ENCODE results near the gene AMN.

AMN gene

DNA sequence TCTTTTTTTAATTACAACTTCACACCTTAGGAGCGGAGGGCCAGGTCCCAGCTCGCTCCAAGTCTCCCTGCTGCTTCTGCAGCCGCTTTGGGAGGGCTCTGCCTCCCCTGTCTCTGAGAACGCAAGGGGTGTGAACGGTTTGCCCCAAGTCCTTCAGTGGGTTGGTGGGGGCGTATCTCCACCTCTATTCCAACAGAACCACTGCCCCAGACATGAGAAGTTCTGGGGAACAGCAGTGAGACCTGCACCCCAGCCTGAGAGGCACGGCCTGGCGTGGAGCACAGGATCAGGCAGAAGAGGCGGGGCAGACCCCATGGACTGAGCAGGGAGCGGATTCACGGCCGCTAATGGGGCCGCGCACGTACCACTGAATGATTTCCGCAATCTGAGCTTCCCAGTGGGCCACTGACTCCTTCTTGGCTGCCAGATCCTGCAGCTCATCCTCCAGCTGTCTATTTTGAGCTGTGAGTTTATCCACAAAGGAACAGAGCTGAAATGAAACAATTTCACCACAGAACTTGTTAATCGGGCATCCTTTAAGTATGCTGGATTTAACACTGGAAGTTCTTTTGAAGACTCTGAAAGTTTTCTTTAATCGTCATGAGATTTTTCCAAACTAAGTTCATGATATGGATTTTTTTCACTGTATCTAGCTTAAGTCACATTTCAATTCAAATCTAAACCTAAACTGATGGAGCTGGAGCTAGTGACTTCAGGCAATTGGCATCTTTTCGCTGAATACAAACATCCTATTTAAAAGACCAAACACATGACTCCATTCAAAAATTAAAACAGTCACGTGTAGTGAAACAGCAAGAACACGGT is 44.4 kb downstream of the AMN start:
- DNase-seq (ENCODE audit: low spot score) = no peak

DNA sequence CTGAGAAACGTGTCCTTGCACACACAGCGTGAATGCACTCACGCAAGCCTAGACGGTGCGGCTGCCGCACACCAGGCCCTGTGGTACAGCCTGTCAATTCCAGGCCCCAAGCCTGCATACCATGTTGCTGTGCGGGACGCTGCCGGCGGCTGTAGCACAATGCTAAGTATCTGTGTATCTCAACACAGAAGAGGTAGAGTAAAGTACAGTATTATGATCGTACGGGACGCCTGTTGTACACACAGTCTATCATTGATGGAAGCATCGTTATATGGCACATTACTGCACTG is 45.0 kb downstream of the AMN start:
- DNase-seq (ENCODE audit: low spot score) = no peak

DNA sequence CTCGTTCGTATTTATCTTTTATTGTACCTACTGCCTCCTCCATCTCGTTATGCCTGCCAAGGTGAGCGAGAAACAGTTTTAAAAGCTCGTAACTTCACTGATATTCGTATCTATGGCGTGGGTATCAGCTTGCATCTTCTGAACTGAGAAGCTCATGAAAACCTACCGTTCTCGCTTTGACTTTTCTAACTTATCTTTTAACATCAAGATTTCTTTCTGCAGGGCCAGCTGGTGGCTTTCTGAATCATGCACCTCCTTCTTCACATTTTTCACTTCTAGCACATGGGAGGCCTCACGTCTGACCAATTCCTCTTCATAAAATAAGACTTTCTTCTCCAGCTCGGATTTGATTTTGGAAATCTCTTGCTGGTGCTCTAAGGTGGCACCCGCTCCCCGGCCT is 45.8 kb downstream of the AMN start:
- DNase-seq (ENCODE audit: low spot score) = no peak

DNA sequence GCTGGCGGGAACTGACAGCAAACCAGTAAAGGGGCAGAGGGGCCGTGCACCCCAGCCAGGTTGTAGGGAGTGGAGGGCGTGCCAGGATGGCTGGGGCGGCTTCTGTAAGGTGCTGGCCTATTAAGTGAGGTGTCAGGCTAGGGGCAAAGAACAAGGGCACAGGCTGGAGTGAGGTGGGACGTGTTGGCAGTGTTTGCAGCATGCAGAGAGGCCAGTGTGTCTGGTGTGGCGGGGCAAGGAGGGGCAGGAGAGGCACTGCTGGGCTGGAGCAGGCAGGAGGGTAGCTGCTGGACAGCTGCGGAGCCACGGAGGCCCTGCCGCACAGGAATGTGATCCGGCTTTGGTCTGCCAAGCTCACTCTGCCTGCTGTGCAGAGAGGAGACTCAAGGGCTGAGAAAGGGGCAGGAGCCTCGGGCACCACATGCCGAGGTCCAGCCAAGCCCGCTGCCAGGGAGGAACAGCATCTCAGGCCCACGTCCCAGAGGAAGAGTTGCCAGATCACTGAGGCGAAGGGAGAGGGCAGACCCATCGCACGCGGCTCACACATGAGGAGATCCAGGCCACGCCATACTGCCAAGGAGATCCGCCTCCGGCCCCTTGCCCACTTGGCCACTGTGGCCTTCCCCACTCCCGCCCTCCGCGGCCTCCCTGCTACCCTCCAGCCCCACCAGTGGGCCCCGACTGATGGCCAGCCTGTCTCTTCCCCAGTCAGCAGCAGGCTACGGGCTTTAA is 46.8 kb downstream of the AMN start:
- no peak for DNase-seq (ENCODE audit: low spot score)

DNA sequence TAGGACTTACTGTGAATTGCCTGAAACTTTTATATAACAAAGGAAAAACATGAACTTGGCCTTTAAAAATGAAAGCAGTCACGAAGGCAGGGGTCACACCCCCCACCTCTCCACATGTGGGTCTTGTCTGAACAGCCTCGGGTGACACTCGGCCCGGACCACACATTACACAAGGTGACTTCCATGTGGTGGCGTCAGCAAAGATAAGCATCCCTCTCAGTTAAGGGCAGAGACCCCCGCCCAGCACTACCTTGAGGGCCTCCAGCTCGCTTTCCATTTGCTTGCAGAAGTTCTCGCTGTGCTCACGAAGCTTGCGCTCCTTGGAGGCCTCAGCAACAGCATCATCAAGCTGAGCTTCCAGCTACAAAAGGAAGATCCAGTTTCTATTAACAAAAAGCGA is 47.4 kb downstream of the AMN start:
- DNase-seq (ENCODE audit: low spot score) = no peak

DNA sequence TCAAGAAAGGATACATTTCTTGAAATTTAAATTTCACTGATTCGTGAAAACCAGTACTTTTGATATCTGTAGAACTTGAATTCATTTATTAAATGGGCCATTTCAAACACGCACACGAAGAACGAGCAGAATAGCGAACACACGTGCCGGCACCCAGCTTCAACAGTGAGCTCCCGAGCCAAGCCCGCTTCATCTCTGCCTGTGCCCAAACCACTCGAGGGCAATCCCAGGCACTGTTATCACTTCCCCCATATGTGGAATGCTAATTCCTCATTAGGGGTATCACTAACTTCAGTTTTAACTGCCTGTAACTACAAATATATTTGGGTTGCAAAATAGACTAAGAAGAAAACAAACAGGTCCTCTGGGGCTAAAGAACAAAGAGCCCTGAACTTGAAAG is 48.0 kb downstream of the AMN start:
- no peak for DNase-seq (ENCODE audit: low spot score)

DNA sequence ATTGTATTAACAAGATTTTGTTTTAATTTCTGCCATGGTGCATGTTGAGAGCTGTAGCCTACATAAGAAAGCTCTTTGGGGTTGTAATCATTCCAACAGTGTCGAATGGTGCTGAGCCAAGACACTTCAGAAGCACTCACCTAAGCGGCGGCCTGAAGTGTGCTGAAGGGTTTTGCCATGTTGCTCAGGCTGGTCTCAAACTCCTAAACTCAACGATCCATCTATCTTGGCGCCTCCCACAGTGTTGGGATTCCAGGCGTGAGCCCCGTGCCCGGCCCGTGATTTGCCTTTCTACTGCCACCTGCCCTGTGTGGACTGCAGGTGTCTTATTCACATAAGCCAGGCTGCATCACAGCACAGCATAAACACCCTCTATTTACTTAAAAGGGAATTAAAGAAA is 48.9 kb downstream of the AMN start:
- no peak for DNase-seq (ENCODE audit: low spot score)

DNA sequence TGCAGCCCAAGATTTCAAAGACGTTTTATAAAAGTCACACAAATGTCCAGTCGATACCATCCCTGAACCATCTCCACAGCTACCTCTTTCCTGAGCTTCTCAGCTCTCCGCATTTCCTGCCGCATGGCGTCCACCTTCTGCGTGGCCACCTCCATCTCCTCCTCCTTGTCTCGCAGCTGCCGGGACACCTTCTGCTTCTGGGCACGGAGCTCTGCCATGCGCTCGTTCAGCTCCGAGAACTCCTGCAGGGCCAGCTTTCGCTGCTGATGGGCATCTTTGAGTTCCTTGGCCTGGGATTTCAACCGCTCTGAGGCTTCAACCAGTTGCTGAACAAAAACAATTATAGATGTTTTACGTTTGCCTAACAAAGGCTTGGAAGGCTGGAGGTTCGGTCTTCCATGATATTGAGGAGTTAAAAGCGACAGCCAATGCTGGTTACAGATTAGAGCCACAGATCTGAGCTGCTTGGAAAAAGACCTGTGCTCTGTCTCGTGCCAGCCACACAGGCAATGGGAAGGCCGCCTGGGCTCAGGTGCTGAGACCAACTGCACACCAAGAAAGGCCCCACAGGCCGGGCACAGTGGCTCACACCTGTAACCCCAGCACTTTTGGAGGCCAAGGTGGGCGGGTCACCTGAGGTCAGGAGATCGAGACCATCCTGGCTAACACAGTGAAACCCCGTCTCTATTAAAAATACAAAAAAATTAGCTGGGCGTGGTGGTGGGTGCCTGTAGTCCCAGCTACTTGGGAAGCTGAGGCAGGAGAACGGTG is 49.6 kb downstream of the AMN start:
- no peak for DNase-seq (ENCODE audit: low spot score)

DNA sequence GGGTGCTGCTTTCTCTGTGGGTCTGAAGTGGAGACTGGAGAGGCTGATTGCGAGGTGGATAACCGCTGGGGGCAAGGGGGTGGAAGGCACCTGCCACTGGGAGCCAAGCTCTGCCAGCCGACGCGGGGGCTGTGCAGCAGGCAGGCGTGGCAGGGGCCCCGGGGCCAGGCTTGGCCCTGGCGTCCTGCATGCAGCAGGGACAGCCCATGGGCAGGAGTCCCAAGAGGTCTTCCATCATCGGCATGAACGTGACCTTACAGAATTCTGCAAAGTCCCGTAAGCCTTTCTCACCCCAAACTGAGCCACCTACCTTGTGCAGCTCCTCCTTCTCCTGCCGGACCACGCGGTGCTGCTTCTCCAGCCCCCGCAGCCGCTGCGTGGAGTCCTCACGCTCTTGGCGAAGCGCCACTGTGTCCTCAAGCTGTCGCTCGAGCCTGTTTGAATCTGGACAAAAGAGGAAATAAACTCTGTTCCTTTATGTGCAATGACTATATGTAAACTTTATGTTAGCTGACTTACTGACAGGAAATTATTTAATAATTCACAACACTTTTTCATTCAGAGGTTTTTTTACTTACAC is 51.3 kb downstream of the AMN start:
- no peak for DNase-seq (ENCODE audit: low spot score)

DNA sequence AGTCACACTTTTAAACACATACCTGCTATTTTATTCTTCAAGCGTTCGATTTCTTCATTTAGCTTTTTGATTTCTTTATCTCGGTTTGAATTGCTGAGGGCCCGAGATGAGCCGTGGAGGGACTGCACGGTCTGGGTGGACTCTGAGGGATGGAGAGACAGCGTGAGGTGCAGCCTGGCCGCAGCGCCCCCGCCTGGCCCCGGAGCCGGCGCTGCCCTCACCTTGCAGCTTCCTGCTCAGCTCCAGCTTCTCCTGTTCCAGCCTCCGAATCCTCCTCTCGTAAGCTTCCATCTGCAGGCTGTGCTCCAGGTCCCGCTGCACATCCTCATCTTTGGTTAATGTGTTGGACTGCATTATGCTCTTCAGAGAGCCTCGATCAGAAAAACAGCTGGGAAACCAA is 53.2 kb downstream of the AMN start:
- DNase-seq (ENCODE audit: low spot score) = no peak

DNA sequence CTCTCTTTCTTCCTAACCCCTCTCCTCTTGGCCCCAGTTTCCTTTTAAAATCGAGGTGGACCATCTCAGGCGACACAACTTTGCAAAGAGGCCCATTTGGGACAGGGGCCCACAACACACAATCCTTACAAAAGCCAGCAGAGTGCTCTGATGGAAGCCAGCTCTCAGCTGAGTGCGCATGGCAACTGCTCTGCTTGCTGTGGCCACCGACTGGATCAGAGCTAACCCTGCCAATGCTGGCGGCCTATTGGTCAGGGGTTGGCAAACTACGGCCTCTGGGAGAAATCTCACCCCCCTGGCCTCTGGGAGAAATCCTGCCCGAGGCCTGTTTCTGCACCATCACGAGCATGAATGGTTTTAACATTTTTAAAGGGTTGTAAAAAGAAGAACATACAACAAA is 55.0 kb downstream of the AMN start:
- DNase-seq (ENCODE audit: low spot score) = no peak

DNA sequence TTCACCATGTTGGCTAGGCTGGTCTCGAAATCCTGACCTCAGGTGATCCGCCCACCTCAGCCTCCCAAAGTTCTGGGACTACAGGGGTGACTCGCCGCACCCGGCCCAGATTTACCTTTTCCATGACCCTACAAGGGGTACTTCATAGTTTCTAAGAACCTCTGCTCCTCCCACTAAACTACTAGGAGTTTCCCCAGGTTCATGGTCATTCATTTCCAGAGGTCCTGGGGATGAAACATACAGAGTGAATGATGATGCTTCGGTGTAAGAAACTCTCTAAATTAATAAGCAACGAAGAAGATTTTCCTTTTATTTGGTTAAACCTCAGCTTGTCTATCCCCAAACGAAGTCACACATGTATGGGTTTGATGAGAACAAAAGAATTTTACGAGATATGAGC is 56.9 kb downstream of the AMN start:
- DNase-seq (ENCODE audit: low spot score) = no peak

DNA sequence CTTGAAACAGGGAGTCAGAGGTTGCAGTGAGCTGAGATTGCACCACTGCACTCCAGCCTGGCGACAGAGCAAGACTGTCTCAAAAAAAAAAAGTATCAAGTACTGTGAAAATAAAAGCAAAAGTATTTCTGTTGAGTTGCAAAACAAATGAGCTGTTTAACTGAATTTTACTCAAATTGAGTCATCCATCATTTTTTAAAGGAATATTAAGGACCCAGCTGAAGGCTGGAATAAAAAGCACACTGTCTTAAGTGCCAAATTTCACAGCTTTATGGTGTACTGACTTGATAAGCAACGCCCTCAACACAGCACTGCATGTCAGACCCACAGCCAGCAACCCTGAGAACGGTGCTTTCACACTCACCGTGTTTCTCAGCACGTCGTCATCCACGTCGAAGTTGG is 57.9 kb downstream of the AMN start:
- DNase-seq (ENCODE audit: low spot score) = no peak
